ENCODE data around the gene CREM. TPM values are rescaled to one million over a fixed set of nuclear protein-coding genes. Genes with fewer than 3 reads are reported as not detected.

CREM gene
- total RNA-seq, 2 donors from 2014 or later = 10.9 to 24.8 TPM

GRCh38 chr10:35182631-35183510 is 56.2 kb downstream of the CREM start:
- intact Hi-C loops (cut with DNase I) = no loop called here
- Histone ChIP-seq H3K27me3 (no peaks in the 10 kb centered on the region), H3K9ac (ENCODE audit: low read depth in 2 of 2, low read length in 2 of 2) (no peak overlapping the region), H3K4me1 (no peaks in the 10 kb centered on the region), H3K4me3 (no peak overlapping the region), H3K9me3 (no peaks in the 10 kb centered on the region), H3K36me3 (no peaks in the 10 kb centered on the region), H3K27ac (no peak overlapping the region)
- no peak for DNase-seq
- TF ChIP-seq CTCF (IDR thresholded peaks at IDR 0.05) = no peak

GRCh38 chr10:35184527-35185171 is 58.0 kb downstream of the CREM start:
- Histone ChIP-seq H3K27ac (no peak overlapping the region), H3K9me3 (no peaks in the 10 kb centered on the region), H3K4me3 (no peak overlapping the region), H3K27me3 (no peaks in the 10 kb centered on the region), H3K9ac (ENCODE audit: low read depth in 2 of 2, low read length in 2 of 2) (no peak overlapping the region), H3K36me3 (no peaks in the 10 kb centered on the region), H3K4me1 (no peaks in the 10 kb centered on the region)
- intact Hi-C loops (cut with DNase I) = no loop called here
- no peak for DNase-seq
- TF ChIP-seq CTCF (IDR thresholded peaks at IDR 0.05) = no peak

GRCh38 chr10:35185260-35186034 is 58.8 kb downstream of the CREM start:
- intact Hi-C loops (cut with DNase I) = no loop called here
- no peak for TF ChIP-seq CTCF (IDR thresholded peaks at IDR 0.05)
- no peaks in the 10 kb centered on the region for H3K4me1 ChIP-seq

GRCh38 chr10:35188954-35189353 is 62.3 kb downstream of the CREM start:
- H3K36me3 ChIP-seq = no peaks in the 10 kb centered on the region
- no peak overlapping the region for H3K4me3 ChIP-seq
- no peaks in the 10 kb centered on the region for H3K27me3 ChIP-seq
- H3K4me1 ChIP-seq = no peaks in the 10 kb centered on the region
- H3K9me3 ChIP-seq = no peaks in the 10 kb centered on the region
- DNase-seq = no peak
- H3K9ac ChIP-seq (ENCODE audit: low read depth in 2 of 2, low read length in 2 of 2) = no peak overlapping the region
- no peak overlapping the region for H3K27ac ChIP-seq
- intact Hi-C loops (cut with DNase I) = no loop called here
- TF ChIP-seq CTCF (IDR thresholded peaks at IDR 0.05) = no peak

More at GRCh38 chr10:35185260-35186034, 58.8 kb downstream of the CREM start:
- DNase-seq = no peak
- Histone ChIP-seq H3K27me3 (no peaks in the 10 kb centered on the region), H3K9ac (ENCODE audit: low read depth in 2 of 2, low read length in 2 of 2) (no peak overlapping the region), H3K9me3 (no peaks in the 10 kb centered on the region), H3K27ac (no peak overlapping the region), H3K36me3 (no peaks in the 10 kb centered on the region), H3K4me3 (no peak overlapping the region)

GRCh38 chr10:35191523-35191922 is 64.9 kb downstream of the CREM start:
- no peak overlapping the region for H3K27ac ChIP-seq
- H3K36me3 ChIP-seq = no peaks in the 10 kb centered on the region
- no peak overlapping the region for H3K4me3 ChIP-seq
- H3K9ac ChIP-seq (ENCODE audit: low read depth in 2 of 2, low read length in 2 of 2) = no peak overlapping the region
- intact Hi-C loops (cut with DNase I) = loop anchor here (5.0 kb wide), 1 partner anchor 64 kb away; the partner anchor contains the start of gene CREM
- H3K27me3 ChIP-seq = no peaks in the 10 kb centered on the region
- no peaks in the 10 kb centered on the region for H3K4me1 ChIP-seq
- no peaks in the 10 kb centered on the region for H3K9me3 ChIP-seq
- no peak for TF ChIP-seq CTCF (IDR thresholded peaks at IDR 0.05)
- DNase-seq = no peak

All from colonic mucosa (tissue), 4 donors.